COLO668 (cell line): ENCODE data around the gene MSRB1.
A peak's percentile ranks its signal among the peaks of the same experiment; 100 is the strongest.

ENCODE experiments used
- DNase-seq: peaks from one replicate; lab custom pipeline; 2025; ENCODE audit not compliant: unreplicated experiment; lab: John Stamatoyannopoulos, UW

Gene MSRB1

GRCh38 chr16:1918351-1919326 is 24.4 kb downstream of the MSRB1 start, which contains the start of gene HS3ST6:
TSS of gene HS3ST6 (minus strand) at chr16:1918415. CDS start at chr16:1918323, 92 bp downstream.
- no peak for DNase-seq

- peak; percentile 22 for DNase-seq
These were observed 25.2 kb downstream of the MSRB1 start for GRCh38 chr16:1917665-1918350.

DNA sequence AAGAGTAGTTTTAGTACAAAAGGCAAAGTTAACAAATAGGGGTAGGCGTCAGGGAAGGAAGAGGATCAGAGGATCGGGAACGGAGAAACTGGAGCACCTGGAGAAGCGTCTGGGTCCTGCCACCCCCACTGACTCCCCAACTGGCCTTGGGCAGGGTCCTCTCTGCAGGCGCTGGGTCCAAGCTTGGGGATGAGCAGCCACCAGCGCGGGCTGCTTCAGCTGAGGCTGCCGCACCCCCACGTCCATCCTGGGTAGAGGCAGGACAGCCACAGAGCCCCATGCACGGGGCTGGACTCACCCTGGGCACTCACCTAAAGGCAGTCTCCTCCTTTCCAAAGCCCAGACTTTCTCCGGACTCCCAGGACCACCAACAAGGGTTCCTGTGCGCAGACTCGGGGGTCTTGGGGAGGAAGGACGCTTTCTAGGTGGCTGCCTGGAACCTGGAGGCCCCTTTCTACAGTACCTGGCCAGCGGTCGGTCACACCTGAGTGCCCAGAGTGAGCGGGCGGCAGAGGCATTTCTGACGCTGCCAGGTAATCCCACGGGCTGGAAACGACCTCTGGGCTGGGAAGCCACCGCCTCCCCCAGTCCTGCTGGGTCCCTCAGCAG is 25.8 kb downstream of the MSRB1 start:
- peak; percentile 31 for DNase-seq

DNA sequence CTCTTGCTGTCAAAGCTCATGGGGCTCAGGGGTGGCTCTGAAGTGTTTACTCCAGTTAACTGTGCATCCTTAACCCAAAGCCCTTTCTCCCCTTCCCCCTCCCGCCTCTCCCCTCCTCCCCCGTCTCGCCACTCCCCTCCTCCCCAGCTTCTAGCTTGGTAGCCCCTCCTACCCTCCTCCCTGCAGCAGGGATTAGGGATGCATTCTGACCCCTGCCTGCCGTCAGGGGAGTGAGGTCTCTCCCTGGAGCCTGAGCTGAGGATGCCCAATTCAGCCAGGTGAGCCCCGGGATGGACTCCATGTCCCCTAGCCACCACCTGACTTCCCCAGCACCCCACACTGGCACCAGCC is 26.4 kb downstream of the MSRB1 start:
- DNase-seq: no peak

DNA sequence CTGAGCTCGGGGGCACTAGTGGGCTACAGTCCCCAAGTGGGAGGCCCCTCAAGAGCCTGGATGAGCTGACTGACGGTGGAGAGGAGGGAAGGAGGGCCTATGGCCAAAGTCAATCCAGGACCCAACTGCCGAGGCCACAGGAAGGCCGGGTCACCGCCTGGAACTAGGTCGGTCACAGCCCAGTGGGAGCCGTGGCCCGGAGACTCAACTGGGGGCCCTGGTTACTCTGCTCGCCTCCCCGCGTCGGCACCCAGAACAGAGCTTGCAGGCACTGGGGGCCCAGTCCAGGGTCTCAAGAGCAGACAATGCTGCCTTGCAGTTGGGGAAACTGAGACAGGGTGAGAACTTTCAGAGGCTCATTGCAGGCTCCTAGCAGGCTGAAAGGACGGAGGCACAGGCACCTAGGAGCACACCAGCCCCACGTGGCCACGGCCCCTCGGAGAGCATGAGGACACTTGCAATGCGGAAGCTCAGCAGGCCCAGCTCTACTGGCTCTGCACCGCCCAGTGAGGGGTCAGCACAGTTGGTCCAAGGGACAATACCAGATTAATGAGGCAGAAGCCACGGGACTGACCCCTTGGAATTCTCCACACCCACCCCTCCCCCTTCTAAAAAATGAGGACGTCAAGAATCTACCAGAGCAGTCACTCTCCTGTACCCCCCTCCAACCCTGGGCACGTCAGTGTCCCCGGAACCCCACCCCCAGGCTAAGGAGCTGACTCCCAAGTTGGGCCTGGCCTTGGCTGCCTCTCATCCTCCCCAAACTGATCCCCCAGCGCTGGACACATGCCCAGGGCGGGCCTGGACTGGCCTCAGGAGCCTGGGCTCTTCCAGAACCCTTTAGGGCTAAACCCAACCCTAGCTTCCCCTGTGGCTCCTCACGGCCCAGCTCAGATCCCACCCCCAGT is 27.0 kb downstream of the MSRB1 start:
- no peak for DNase-seq

DNA sequence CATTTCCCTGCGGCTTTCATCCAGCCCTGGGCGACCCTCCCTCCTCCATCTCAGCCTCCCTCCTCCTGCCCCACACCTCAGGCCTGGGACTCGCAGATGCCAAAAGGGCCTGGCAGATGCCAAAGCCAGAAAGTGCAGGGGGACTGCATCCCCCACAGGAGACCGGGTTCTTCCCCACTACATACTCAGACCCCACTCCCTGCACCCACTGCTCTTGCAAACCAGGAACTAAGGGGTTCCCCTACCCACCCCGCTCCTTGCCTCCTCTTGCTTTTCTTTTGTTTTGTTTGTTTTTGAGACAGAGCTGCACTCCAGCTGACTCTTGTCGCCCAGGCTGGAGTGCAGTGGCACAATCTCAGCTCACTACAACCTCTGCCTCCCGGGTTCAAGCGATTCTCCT is 28.0 kb downstream of the MSRB1 start:
- DNase-seq: no peak

DNA sequence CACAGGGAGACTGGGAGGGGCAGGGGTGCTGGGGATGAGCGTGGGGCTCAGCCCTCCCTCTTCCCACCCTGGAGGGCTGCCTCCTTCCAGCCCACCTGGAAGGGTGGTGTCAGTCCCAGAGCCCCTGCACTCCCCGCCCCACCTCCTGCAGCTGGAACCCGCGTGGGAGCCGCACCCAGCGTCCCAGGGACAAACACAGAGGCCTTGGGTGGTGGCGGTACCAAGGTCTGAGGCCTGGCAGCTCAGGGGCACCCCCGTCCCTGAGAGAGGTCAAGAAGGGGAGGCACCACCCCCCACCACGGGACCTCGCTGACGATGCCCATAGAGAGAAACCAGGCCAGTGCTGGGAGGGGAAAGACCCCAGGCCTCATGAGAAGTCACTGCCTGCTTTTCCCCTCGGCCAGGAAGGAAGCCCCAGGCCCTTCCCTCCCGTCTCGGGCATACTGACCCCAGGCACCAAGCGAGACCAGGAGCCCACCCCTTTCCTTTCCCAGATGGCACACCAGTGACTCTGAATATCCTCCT is 28.9 kb downstream of the MSRB1 start:
- peak; percentile 39 for DNase-seq

DNA sequence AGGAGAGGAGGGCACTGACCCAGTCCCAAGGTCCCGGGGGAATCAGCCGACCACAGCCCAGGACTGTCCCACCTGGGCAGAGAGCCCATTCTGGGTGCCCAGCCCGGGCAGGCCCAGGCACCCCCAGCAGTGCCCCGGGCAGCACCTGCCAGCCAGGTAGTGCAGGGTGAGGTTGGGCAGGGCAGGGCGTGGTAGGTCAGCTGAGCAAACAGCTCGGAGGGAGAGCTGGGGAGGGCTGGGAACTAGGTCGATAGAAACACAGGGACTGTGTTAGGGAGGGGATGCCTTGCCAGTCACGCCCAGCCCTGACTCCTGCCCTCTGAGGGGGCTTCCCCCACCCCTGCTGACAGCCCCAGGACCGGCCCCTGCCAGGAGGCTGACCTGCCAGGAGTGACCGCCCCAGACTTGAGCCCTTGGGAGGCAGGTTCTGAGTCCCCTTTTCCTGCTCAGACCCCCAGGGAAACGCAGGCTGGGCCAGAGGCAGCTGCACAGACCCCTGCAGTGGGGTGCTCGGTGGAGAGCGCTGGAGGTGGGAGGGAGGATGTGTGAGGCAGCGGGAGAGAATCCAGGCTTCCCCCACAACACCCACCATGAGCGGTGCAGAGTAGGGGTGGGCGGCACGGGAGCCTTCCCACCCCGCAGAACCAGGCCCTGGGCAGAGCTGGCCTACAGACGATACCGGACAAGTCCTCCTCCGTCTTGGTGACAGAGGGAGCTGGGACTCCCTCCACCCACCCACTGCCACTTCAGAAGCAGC is 29.5 kb downstream of the MSRB1 start:
- peak; percentile 92 for DNase-seq

GRCh38 chr16:1912215-1912543 is 30.8 kb downstream of the MSRB1 start:
- no peak for DNase-seq

DNA sequence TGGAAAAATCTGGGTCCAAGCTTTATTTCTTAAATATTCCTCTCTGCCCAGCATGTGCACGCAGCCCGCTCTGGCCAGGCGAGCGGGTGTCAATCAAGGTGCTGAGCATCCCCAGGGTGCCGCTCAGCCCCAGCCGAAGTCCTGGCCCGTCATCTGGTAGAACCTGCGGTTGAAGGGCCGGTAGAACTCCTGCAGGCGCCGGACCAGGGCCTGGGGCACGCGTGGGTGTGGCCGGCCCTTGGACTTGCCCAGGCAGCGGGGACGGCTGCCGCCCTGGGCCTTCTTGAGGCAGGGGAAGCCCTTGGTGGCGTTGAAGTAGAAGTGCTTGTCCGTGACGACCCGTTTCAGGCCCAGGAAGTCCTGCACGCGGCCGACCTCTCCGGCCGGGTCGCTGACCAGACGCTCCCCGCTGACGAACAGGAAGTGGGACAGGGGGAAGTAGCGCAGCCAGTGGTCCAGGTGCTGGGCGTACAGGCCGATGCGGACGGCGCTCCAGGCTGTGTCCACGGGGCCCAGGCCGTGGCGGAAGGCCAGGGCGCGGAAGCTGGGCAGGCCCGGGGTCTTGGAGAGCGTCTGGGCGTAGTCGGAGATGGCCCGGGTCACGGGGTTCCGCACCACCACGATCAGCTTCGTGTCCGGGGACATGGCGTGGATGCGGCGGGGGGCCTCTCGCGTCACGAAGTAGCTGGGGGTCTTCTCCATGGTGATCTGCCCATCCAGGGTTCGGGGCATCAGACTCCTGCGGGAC is 31.4 kb downstream of the MSRB1 start:
- DNase-seq: no peak

GRCh38 chr16:1909561-1910231 is 33.3 kb downstream of the MSRB1 start:
- DNase-seq: peak; percentile 75

GRCh38 chr16:1908983-1909382 is 34.0 kb downstream of the MSRB1 start:
- no peak for DNase-seq

DNA sequence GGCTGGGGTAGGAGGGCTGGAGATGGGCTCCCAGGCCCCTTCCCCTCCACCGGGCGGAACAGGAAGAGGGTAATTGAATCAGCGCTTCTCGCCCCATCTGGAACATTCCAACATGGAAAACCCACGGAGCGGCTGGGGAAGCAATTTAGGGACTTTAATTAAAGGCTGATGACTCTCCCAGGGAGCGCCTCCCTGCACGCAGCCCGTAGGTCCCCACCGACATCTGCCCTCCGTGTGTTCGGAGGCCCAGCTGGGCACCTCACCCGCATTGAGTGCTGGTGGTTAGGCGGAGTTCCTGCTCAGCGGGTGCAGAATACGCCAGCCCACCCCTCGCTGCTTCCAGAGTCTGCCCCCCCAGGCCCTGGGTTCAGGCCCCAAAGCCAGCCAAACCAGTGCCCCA is 34.8 kb downstream of the MSRB1 start:
- no peak for DNase-seq

- DNase-seq: no peak
These were observed 35.7 kb downstream of the MSRB1 start for GRCh38 chr16:1907226-1907860.

DNA sequence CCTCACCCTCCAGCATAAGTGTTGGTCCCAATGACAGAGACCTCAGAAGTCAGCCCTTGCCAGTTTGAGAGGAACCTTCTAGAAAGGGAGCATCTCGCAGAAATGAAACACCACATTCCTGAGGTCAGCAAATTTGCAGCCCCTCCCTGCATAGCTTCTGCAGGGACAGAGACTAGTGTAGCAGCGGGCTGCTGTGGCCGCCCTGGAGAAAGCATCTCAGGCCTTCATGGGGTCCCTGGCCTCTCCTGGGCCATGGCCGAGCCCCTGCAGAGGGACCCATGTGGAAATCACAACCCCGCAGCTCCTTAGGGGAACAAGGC is 36.2 kb downstream of the MSRB1 start:
- no peak for DNase-seq

DNA sequence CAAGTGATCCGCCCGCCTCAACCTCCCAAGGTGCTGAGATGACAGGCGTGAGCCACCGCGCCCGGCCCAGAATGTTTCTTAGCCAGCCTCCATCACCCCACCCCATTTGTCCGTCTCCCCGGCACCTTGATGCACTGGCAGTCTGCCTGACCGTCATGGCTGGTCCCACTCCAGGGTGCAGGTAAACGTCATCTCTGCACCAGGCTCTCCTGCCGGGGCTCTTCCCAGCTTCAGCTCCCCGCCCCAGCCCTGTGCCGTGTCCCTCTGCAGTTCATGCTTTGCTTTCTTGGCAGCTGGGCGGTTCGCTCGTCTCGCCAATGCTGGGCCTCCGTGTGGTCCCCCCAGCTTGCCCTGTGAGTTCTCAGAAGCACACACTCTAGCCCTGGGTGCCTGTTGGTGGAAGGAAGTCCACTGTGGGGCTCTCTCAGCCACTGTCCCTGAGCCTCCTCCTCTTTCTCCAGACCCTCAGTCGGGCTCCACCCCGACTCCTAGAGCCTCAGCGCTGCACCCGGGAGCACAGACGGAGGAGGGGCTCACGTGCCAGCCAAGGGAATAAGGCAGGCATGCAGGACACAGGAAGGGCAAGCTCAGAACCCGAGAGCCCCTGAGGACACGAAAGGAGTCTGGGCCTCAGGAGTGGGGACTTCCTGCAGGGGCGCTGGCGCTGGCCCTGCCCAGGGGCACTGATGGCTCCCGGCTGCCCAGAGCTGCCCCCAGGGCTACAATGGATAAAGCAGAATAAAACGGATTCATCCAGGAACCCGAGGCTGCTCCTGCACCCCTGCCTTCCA is 36.7 kb downstream of the MSRB1 start:
- no peak for DNase-seq
